H4 (cell line): ENCODE measurements around the gene ELOVL2. TPM values are rescaled to one million over a fixed set of nuclear protein-coding genes. Genes with fewer than 3 reads are reported as not detected.
"Not testable (repeated sequence)": the region's sequence is repeated elsewhere in the genome, so short reads cannot be mapped to it uniquely, and the experiment has no call there.

Source experiments
- DNase-seq: peaks from one replicate; pipeline ENCODE4 v3.0.0-alpha.2; 2015; ENCODE audit warnings: low spot score
- total RNA-seq: library from RNA; depleted of rRNA; stranded (reverse); fragments of >200 nt; shearing (Covaris generic); gene quantifications from 2 replicates; pipeline ENCODE4 v1.2.3, GENCODE V29; 2014

Gene ELOVL2
- total RNA-seq, 1 experiment from 2014 or later = 0.85 TPM

DNA sequence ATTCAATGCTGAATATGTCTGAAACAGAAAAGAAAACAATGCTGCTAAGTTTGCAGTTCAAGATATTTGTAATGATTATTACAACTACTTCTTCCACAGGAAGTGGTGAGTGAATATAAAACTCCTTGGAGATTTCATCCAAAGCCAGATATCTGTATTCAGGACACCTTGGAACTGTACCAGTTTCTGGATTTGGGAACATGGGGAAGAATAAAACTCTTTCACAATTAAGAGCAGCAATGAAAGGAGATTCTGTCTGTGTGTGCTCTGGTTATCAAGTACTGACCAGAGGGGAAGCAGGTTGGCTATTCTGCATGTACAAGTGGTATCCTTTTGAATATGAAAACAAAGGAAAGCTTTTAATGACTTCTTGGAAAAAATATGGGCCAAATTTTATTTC is 21.1 kb downstream of the ELOVL2 start:
- DNase-seq = no peak

DNA sequence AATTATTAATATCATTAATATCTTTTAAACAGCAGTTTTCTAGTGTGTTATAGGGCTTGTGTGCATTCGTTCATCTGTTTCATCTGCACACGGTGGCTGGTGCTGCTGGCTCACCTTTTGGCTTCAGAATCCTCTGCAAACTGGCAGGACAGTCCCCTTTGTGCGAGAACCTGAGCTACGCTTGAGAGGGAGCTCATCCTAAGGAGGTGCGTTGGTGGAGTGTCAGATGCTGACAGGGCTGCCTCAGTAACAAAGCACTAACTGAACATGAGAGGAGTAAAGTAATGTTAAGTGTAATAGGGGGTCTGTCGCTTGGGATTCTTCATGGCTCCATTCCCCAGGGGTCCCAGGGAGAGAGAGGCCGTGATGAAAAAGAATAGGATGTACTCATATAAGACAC is 22.4 kb downstream of the ELOVL2 start:
- no peak for DNase-seq

DNA sequence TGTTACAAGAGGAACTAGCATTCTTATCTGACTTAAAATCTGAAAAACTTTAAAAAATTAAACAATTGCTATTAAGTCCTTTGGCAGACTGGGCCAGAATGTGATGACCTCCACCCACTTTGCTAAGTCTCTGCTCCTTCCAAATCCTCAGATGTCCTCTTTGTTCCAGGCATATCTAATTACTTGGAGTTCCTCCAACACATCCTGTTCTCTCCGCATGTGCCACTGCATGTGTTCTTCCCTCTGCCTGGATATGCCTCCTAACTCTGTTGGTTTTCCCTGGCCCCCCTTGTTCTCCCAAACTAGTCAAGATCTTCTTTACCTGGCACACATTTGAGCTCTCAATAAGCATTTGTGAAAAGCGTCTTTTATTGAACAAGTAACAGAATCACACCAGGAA is 23.1 kb downstream of the ELOVL2 start:
- DNase-seq = no peak

DNA sequence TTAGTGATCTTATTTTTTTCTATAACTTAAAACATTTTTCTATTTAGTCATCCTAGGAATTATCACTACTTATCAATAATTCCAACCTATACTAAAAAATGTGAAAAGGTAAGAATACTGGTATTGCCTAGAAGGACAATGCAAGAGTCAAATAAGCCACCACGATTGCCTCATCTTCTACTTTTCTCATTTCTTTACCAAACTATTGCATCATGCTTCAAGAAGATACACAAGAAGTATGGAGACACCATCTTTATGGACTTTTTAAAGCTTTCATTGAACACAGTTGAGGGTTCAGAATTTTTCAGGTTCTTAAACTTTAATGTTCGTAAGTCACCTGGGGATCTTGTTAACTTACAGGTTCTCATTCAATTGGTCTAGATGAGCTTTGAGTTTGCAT is 25.9 kb downstream of the ELOVL2 start:
- DNase-seq = no peak

DNA sequence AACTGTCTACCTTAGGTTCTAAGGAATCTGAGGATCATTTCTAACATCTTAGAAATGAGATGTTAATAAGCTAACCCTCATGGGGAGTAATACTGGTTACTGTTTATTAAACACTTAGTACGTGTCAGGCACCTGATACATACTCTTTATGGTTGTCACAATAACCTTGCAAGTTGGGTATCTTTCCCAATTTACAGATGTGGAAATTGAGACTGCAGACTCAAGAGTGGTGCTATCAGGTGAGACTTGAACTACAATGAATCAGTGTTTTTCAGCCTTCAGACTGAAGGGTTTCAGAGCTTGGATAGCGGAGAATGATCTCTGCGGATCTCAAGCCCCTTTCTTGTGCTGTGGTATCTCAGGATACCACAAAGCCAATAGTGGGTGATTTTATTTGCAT is 27.0 kb downstream of the ELOVL2 start:
- no peak for DNase-seq

DNA sequence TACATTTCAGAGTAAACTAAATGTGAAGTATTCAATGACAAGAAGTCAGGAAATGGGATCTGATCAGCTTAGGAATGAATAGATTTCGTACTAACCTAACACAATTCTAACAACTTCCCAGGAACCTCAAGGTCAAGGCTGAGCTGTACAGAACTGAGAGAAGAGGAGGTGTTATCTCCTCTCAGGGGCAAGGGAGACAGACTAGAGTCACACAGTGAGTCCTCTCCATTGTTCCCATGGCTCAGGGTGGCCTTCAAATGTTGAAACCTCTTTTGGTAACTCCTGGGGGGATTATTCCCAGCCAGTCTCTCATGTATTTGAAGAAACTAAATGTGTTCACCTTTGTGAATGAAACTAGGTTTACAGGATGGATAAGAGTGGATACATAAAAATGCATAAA is 27.7 kb downstream of the ELOVL2 start:
- DNase-seq = no peak

DNA sequence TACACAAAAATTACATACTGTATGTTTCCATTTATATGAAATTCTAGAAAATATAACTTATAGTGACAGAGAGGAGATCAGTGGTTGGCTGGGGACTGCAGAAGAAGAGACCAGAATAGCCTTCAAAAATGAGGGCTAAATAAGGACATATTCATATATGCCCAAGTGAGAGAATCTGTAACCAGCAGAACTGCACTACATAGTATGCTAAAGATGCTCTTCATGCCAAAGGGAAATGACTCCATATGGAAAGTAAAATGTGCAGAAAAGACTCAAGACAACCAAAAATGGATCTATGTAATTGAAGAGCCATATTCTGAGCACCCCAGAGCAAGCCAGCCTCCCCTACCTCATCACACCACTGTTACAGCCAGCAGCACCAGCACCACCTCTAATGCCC is 29.0 kb downstream of the ELOVL2 start:
- DNase-seq = no peak

DNA sequence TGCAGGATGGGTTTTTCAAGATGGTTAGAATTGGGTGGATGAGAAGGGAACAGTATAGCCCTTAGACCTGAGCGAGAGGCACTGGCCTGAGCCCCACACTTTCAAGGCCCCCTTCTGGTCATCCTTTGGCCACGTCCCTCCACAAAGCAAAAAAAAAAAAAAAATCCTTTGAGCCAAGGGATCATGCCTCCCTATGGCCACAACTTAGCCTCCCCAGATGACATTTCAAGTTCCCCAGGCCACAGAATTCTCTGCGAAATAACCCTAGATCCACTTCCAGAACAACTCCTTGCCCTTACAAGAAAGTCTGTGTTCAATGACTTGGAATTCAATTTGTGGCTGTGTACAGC is 30.4 kb downstream of the ELOVL2 start:
- DNase-seq = no peak

DNA sequence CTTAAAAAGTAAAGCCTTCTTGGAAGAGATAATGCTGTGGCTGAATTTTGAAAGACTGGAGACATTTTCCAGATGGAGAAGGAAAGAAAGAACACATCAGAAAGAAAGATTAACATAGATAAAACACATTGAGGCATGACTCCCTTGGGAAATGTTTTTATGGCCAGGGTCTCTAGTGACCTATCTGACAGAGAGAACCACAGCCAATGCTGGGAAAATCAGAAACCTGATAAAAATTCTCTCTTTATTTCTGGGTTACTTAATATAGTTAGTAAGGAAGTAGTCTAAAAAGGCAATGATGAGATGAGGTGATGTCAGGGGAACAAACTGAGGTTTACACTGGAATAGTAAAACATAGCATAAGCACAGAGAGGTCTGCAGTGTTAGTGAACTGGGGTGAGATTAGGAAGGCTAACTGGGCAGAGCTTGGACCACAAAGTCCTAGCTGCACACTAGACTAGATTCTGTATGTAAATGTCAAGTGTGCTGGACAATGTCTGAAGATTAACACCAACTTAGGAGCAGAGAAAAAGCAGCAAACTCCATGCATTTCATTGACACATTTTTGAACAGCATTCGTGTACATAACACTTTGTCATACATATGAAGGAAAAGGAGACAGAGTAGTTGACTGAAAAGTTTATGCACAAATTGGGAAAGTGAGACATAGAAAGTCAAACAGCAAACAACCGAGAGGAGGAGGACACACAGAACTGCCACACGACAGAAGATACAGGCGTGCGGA is 31.0 kb downstream of the ELOVL2 start:
- no peak for DNase-seq

DNA sequence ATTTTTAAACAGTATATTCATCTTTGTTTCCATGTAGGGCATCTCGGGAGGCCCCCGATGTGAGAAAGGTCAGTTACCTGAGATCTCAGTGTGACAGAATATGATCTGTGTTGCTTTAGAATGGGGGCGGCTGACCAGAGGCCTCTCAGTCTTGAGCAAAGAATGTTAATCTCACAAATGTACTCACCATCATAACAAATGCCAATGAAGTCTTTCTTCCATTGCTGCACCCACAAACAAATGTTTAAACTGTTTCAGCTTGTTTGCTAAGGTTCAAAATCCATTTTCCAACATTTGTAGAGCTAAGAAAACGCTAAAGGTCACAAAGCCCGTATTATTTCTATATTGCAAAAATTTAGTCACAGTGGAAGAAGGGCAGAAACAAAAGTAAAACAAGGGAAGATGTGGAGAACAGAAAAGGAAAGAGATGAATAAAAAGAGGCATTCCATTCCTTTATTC is 31.8 kb downstream of the ELOVL2 start:
- no peak for DNase-seq

DNA sequence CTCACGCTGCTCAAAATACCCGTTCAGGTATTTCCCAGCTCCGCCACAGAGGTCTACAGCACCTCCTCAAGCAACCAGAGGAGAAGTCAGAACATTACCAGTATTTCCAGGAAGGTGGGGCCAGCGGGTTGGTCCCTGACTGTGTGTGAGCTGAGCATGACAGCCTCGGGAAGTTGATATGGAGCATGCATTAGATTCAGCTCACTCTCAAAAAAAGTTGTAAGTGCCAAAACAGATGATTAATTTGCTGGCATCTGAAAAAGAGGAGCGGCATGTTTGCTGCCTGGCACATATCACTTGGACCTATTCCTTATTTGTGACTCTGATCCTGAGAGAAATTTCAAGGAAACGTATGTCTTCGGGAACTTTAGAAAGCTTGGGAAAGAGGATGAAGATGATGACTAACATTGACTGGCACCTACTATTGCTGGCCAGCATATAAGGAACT is 32.3 kb downstream of the ELOVL2 start:
- DNase-seq = no peak

DNA sequence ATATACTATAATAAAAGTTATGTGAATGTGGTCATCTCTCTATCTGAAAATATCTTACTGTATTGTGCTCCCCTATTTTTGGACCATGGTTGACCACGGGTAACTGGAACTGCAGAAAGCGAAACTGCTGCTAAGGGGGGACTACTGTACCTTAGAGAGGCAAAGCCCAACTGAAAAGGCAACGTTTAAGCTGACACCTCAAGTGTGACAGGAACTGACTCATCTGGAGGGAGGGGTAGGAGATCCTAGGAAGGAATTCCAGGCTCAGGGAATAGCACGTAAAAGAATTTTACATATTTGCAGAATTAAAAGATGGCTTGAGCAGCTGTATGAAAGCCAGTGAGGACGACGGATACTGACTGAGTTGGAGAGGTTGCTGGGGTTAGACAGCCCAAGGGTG is 34.8 kb downstream of the ELOVL2 start:
- peak; percentile 47 for DNase-seq

DNA sequence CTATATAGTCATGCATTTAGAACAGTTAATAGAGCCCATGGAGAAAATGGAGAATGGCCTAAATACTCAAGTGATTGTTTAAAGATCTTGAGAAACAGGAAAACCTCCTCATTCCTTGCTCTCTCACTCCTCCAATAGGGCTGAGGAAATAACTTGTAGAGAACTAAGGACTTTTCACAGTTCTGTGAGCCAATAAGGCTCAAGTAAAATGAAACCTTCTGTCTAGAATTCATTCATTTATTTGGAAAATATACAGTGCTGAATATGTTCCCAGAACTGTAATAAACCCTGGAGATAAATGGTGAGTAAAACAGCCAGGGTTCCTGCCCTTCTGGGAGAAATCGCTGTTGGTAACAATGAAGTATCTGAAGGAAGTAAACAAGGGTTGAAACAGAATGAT is 35.3 kb downstream of the ELOVL2 start:
- DNase-seq = no peak

DNA sequence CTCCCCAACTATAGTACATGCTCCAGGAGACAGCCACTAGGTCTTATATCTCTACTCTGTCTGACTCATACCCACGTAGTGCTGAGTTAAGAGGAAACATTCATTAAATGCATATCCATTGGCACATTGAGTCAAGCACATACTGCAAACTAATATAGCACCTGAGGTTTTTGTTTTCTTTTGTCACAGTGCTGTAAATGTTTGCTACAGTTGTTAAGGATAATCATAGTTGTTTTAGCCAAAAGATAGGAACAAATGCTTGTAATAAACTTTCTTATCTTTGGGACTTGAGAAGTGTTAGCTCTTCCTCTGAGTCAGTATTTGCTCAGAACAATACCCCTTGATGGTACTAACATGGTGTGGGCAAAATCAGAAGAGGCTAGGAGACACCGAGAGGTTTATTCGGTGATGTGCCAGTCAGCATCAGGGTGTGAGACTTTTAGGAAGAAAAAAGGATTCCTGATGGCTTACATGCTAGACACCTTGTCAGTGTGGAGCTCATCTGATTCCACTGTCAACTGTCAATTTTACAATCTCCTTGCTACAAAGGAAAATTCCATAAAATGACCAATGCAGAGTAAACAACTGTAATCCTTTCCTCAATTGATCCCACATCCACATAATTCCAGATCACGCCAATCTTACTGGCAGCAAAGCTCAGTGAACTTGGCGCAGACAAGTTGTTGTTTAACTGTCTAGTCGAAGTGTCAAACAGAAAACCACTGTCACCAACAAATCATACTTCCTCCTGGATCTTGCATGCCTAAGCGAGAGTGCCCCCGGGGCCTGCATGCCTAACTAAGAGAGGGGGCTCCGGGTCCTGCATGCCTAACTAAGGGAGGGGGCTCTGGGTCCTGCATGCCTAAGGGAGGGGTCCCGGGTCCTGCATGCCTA is 36.1 kb downstream of the ELOVL2 start:
- DNase-seq = no peak

DNA sequence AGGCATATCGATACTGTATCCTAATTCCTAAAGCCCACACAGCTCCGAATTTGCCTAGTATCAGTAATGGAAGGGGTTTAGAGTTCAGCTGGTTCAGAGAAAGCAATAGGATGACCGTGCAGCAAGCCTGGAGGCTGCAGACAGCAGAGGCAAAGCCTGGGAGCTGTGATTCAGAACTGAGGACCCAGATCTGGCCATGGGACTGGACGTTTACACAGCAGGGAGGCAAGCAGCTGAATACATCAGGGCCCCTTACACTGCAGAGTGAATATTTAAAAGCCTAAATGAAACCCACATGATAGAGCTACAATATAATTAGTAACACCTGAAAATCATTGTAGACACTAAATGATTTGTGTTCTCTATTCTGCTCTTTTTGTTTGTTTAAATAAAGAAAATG is 38.0 kb downstream of the ELOVL2 start:
- DNase-seq = no peak

DNA sequence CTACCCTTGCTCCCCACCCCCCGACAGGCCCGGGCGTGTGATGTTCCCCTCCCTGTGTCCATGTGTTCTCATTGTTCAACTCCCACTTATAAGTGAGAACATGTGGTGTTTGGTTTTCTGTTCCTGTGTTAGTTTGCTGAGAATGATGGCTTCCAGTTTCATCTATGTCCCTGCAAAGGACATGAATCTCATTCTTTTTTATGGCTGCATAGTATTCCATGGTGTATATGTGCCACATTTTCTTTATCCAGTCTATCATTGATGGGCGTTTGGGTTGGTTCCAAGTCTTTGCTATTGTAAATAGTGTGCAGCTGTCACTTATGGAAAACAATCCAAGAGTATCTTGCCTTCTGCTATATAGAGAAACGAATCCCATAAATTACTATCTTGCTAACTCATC is 40.8 kb downstream of the ELOVL2 start:
- not testable (repeated sequence) for DNase-seq

DNA sequence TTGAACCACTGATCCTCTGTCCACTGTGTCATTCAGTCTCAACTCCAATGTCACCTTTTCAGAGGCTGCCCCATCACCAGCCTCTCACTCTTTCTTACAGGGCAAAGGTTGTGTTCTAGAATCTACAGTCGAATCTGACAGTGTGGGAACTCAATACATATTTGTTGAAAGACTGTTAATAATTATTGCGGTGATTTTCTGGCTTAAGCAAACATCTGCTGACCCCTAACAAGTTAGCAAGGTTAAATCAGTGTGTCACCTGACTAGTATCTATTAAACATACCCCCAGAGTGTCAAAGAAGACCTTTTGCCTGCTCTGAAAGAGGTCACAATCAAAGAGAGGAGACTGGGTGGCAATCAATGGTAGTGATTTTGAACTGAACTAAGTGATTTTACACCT is 41.9 kb downstream of the ELOVL2 start:
- DNase-seq = no peak

DNA sequence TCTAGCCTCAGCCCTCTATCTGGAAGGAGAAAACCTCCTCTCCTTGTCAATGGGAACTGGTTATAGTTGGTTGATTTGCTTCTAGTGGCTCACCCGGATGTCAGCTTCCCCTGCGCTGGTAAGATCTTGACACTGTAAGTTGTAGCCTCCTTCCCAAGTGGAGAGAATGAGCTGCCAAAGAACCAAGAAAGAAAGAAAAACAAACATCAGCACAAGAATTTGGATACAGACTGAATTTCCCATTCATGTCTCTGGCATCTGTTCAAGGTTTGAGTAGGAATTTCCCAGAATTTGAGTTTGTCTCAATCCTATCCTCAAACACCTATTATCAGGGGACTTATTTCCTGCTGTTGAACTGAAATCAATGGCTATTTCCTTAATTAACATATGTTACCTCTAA is 44.1 kb downstream of the ELOVL2 start:
- DNase-seq = no peak

DNA sequence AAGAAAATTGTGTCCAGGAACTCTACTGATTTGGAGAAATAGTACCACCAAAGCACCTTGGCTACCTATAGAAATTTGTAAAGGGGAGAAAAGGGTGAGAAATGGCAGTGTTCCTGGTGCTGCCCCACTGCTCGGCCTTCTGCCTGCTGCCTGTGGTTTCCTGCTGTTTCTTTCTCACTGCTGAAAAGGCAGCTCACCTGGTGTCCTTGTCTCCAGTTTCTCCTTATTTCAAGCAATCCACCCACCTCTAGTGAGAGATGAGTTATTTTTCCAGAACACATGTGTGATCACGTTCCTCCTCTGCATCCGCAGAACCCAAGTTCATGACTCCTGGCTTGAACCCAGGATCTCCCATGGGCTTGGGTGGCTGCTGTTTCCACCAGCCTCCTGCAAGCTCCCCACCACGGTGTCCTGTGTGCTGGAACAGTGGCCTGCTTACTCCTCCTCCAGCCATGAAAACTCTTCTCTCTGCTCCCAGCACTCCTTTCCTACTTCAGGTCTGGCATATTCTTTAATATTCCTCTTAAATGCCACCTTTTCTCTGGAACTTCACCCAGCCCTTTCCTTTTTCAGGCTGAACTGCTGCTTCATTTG is 48.9 kb downstream of the ELOVL2 start:
- DNase-seq = no peak

DNA sequence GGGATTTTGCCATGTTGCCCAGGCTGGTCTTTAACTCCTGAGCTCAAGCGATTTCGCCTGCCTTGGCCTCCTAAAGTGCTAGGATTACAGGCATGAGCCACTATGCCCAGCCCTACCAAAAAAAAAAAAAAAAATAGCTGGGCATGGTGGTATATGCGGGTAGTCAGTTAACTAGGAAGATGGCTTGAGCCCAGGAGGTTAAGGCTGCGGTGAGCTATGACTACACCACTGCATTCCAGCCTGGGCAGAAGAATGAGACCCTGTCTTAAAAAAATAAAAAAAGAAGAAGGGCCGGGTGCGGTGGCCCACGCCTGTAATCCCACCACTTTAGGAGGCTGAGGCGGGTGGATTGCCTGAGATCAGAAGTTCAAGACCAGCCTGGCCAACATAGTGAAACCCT is 50.2 kb downstream of the ELOVL2 start:
- no peak for DNase-seq

DNA sequence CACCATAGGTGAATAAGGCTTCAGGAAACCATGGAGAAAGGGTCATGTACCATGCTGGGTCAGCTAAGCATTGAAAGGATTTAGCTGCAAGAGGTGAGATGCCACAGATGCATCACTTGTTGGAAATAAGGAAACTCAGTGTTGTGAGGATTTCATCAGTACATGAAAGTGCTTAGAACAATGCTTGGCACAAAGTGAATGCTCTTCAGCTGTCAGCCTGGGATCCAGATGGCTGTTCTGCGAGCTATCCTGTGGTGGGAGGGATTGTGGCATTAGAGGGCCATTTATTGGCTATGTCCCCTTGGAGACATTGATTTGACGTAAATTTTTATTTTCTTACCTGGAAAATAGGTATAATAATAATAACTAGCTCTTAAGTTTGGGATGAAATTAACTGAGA is 53.0 kb downstream of the ELOVL2 start:
- DNase-seq = no peak

DNA sequence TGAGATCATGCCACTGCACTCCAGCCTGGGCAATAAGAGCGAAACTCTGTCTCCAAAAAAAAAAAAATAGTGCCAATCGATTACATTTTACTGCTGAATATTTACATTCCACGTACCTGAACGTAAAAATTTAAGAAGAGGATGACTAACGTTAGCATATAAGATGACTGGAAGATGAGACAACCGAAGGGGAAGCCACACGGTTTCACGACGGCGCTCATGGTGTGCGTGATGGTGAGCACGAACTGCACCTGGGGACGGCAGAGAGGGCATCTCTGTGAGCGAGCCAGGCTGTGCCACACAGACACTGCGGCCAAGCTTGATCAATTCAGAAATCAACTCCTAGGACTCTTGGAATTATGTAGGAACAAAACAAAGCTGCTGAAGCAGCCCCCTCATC is 54.5 kb downstream of the ELOVL2 start:
- DNase-seq = no peak

DNA sequence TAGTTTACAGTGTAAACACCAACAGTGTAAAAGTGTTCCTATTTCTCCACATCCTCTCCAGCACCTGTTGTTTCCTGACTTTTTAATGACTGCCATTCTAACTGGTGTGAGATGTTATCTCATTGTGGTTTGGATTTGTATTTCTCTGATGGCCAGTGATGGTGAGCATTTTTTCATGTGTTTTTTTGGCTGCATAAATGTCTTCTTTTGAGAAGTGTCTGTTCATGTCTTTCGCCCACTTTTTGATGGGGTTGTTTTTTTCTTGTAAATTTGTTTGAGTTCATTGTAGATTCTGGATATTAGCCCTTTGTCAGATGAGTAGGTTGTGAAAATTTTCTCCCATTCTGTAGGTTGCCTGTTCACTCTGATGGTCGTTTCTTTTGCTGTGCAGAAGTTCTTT is 59.1 kb downstream of the ELOVL2 start:
- DNase-seq = not testable (repeated sequence)
